ENCODE data around the gene FBXO9.

FBXO9 gene

GRCh38 chr6:53101006-53101405, 35.8 kb downstream of the FBXO9 start:
- no peak for TF ChIP-seq ZFP30 (CRISPR knock-in tag; IDR thresholded peaks at IDR 0.05)
- TF ChIP-seq POU6F1 (CRISPR knock-in tag; IDR thresholded peaks at IDR 0.05; ENCODE audit: borderline replicate concordance, low read depth) = no peak
- TF ChIP-seq ZNF8 (CRISPR knock-in tag; IDR thresholded peaks at IDR 0.05) = no peak
- ATAC-seq = no peak

- TF ChIP-seq SNAI2 (CRISPR knock-in tag; IDR thresholded peaks at IDR 0.05) = no peak
- TF ChIP-seq ZNF70 (CRISPR knock-in tag; IDR thresholded peaks at IDR 0.05) = no peak
- TF ChIP-seq TOX (CRISPR knock-in tag; IDR thresholded peaks at IDR 0.05; ENCODE audit: borderline replicate concordance) = no peak
- TF ChIP-seq POU6F1 (CRISPR knock-in tag; IDR thresholded peaks at IDR 0.05; ENCODE audit: borderline replicate concordance, low read depth) = no peak
- no peak for TF ChIP-seq PATZ1 (CRISPR knock-in tag; IDR thresholded peaks at IDR 0.05; ENCODE audit: borderline replicate concordance)
- no peak for TF ChIP-seq ESRRG (CRISPR knock-in tag; IDR thresholded peaks at IDR 0.05)
- TF ChIP-seq ZFP30 (CRISPR knock-in tag; IDR thresholded peaks at IDR 0.05) = no peak
- no peak for TF ChIP-seq OSR1 (CRISPR knock-in tag; IDR thresholded peaks at IDR 0.05)
- TF ChIP-seq ZC3H10 (CRISPR knock-in tag; IDR thresholded peaks at IDR 0.05) = no peak
- TF ChIP-seq PPARA (CRISPR knock-in tag; IDR thresholded peaks at IDR 0.05; ENCODE audit: borderline replicate concordance) = no peak
- no peak for TF ChIP-seq TSHZ2 (CRISPR knock-in tag; IDR thresholded peaks at IDR 0.05)
- TF ChIP-seq ZFP3 (CRISPR knock-in tag; IDR thresholded peaks at IDR 0.05) = no peak
- TF ChIP-seq CSRNP3 (CRISPR knock-in tag; IDR thresholded peaks at IDR 0.05) = no peak
- TF ChIP-seq CREB5 (CRISPR knock-in tag; IDR thresholded peaks at IDR 0.05; ENCODE audit: low read depth) = no peak
- ATAC-seq = no peak; the same call in 1 of the 3 replicates
Measured at GRCh38 chr6:53103993-53104675, 38.9 kb downstream of the FBXO9 start.

- no peak for ATAC-seq
- no peak for TF ChIP-seq ZC3H10 (CRISPR knock-in tag; IDR thresholded peaks at IDR 0.05)
- TF ChIP-seq POU6F1 (CRISPR knock-in tag; IDR thresholded peaks at IDR 0.05; ENCODE audit: borderline replicate concordance, low read depth) = no peak
- no peak for TF ChIP-seq ISL1 (CRISPR knock-in tag; IDR thresholded peaks at IDR 0.05)
- no peak for TF ChIP-seq TCF4 (CRISPR knock-in tag; IDR thresholded peaks at IDR 0.05; ENCODE audit: borderline replicate concordance)
- TF ChIP-seq PPARA (CRISPR knock-in tag; IDR thresholded peaks at IDR 0.05; ENCODE audit: borderline replicate concordance) = no peak
- TF ChIP-seq GLIS3 (CRISPR knock-in tag; IDR thresholded peaks at IDR 0.05) = no peak
- no peak for TF ChIP-seq ZNF8 (CRISPR knock-in tag; IDR thresholded peaks at IDR 0.05)
- no peak for TF ChIP-seq BACH2 (CRISPR knock-in tag; IDR thresholded peaks at IDR 0.05; ENCODE audit: borderline replicate concordance)
- TF ChIP-seq ZNF70 (CRISPR knock-in tag; IDR thresholded peaks at IDR 0.05) = no peak
- no peak for TF ChIP-seq RARB (CRISPR knock-in tag; IDR thresholded peaks at IDR 0.05)
- TF ChIP-seq ZFP3 (CRISPR knock-in tag; IDR thresholded peaks at IDR 0.05) = no peak
- TF ChIP-seq TOX (CRISPR knock-in tag; IDR thresholded peaks at IDR 0.05; ENCODE audit: borderline replicate concordance) = no peak
- TF ChIP-seq ZNF565 (CRISPR knock-in tag; conservative IDR thresholded peaks at IDR 0.05; ENCODE audit: low read depth) = no peak
- no peak for TF ChIP-seq CREB5 (CRISPR knock-in tag; IDR thresholded peaks at IDR 0.05; ENCODE audit: low read depth)
Measured at GRCh38 chr6:53104916-53105315, 39.7 kb downstream of the FBXO9 start.

Measured in SK-N-SH treated with all-trans-retinoic acid at 6 μM for 48 hours (cell line).